GOT3 (cell line): ENCODE data around the gene GRN.
"Not testable (repeated sequence)": the region's sequence is repeated elsewhere in the genome, so short reads cannot be mapped to it uniquely, and the experiment has no call there.

Experiments used
- DNase-seq: peaks from one replicate; lab custom pipeline; 2025; ENCODE audit warnings: mixed read lengths; lab: John Stamatoyannopoulos, UW

The GRN gene

GRCh38 chr17:44321246-44322120 lies 23.6 kb upstream of the GRN start:
- DNase-seq, result no peak

- no peak for DNase-seq
Measured at GRCh38 chr17:44322236-44322895, 22.7 kb upstream of the GRN start.

GRCh38 chr17:44323359-44324091 lies 21.6 kb upstream of the GRN start:
- DNase-seq, result no peak

DNA sequence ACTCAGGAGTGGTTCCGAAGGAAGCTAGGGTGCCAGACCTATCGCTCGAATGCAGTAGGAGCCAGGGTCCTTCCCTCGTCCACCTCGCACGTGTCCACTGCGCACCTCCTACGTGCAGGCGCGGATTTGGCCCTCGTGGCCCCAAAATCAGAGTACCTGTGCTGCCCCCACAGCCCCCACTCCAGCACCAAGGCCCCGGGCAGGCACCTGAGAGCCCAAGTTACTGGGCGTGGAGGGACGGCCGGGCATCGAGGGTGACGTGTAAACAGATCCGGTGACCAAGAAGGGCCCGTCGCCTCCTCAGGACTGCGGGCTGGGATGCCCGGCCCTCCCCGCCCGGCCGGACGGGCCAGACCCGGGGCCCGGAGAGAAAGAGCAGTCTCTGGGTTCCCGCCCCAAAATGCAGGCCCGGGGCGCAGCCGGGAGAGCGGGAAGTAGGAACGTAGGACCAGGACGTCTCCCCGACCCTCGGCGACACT lies 21.0 kb upstream of the GRN start:
- no peak for DNase-seq

GRCh38 chr17:44324571-44325275 lies 20.4 kb upstream of the GRN start, which contains the start of gene SLC25A39:
TSS of gene SLC25A39 (minus strand) at chr17:44324823. CDS start at chr17:44323562, 1,261 bp downstream.
- DNase-seq, result peak; percentile 84

DNA sequence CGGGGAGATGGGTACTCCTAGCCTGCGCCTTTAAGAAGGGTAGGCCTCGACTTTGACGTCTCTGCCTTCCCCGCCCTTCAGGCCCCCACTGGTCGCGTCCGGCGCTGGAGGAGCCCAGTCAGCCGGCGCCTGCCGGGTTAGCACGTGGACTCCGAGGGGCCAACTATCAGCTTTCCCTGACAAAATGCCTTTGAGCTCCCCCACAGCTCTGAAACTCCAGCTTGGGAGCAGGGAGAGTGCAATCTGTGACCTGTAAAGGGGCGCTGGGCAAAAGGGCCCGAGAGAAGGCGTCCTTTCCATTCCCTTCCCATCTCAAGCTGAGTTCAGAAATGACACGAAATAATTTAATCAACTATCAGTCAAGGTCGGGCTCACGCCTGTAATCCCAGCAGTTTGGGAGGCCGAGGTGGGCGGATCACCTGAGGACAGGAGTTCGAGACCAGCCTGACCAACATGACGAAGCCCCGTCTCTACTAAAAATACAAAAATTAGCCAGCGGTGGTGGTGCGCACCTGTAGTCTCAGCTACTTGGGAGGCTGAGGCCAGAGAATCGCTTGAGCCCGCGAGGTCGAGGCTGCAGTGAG lies 18.1 kb upstream of the GRN start:
- DNase-seq, result peak; percentile 77

GRCh38 chr17:44327715-44328449 lies 17.2 kb upstream of the GRN start:
- DNase-seq, result no peak

GRCh38 chr17:44329516-44329915 lies 15.6 kb upstream of the GRN start:
- not testable (repeated sequence) for DNase-seq

DNA sequence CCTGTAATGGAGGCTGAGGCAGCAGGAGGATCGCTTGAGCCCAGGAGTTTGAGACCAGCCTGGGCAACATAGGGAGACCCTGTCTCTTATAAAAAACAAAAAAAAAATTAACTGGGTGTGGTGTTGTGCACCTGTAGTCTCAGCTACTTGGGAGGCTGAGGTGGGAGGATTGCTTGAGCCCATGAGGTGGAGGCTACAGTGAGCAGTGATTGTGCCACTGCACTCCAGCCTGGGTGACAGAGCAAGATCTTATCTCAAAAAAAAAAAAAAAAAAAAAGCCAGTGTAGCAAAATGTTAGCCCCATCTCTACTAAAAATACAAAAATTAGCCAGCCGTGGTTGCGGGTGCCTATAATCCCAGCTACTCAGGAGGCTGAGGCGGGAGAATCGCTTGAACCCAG lies 14.8 kb upstream of the GRN start:
- DNase-seq, result not testable (repeated sequence)

GRCh38 chr17:44331249-44331760 lies 13.8 kb upstream of the GRN start:
- DNase-seq, result no peak

DNA sequence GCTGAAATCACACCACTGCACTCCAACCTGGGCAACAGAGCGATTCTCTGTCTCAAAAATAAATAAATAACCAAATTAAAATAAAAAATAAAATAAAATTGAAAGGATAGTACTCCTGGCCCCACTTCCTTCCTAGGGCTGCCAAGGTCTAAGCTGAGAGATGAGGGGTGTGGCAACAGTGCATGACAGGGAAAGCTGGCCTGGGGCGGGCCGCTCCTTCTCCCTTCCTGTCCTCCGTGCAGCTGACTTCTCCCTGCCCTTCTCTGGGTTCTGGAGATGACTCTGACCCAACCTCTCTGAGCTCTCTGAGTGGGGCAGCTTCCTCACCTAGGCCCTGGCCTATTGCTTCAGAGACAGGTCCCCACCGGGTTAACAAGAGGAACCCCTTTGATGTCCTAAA lies 11.7 kb upstream of the GRN start:
- DNase-seq, result no peak

DNA sequence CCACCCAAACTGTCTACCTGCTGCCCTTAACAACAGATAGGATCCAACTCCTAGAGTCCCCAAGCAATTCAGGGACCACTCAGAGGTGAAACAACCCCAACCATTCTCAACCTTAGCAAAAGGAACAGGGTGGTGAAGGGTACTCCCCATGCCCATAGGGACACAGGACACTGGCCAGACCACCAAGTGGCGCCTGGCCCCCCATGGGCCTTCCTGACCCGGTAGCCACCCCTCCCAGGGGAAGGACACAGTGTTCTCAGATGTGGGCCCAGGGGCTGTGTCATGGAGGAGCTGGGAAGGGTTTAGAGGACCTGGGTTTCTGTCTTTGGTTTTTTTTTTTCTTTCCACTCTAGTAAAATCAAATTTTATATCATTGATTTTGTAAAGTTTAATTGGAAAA lies 10.8 kb upstream of the GRN start:
- no peak for DNase-seq

DNA sequence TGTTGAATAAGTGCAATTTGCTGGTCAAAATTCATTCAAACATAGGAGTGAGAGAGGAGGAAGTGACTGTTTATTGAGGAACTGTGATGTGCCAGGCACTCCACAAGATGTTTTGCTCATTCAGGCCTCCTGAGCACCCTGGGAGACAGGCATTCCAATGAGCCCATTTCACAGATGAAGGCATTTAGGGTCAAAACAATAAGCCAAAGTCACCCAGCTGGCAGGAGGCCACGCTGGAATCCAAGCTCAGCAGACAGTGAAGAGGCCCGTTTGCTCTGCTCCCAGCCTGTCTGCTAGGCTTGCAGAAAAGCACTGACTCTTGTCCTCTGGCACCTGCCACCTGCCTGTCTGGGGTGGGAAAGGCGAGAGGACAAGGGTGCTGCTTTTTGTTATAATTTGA lies 10.4 kb upstream of the GRN start:
- no peak for DNase-seq

DNA sequence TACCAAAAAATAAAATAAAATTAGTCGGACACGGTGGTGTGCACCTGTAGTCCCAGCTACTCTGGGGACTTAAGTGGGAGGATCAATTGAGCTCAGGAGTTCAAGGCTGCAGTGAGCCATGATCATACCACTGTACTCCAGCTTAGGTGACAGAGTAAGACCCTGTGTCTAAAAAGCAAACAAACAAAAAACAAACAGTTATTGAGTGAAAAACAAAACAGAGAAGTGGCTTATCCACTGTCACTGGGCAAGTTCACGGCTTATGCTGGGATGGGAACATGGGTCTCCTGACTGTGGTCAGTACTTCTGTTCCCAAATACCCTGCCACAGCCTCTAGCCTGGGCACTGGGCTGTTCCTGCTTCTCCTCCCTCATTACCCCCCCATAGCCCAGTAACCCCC lies 9.5 kb upstream of the GRN start:
- DNase-seq, result no peak

DNA sequence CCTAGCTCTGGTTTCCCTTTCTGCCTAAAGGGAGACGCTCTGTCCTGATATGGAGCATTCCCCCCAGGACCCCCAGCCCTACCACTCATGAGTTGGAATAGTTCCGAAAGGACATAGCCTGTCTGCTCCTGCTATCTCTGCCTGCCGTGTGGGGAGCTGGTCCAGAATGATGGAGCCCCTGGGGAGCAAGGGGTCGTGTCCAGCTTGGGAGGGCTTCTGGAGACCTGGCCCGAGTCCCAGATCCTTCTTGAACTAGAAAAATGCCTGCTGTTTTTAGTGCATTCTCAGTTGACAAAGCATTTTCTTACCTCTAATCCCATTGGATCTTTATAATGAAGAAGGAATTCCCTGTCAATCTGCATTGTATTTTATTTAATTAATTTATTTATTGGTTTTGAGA lies 9.1 kb upstream of the GRN start:
- DNase-seq, result no peak

DNA sequence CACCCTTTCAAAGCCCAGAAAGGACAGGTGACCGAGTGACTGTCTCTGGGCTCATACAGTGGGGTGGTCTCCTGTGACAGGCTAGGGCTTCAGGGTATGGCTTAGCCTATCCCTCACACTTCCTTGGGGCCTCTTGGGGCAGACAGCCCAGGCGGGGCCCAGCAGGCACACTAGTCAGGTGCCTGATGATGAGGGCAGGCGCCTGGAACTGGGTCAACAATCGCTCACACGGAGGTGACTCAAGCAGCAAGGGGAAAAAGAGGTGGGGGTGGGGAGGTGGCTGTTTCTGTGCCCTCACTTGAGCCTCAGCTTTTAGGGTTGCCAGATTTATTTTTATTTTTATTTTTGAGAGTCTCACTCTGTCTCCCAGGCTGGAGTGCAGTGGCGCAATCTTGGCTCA lies 6.4 kb upstream of the GRN start:
- DNase-seq, result no peak

GRCh38 chr17:44340553-44340952 lies 4.5 kb upstream of the GRN start:
- not testable (repeated sequence) for DNase-seq

DNA sequence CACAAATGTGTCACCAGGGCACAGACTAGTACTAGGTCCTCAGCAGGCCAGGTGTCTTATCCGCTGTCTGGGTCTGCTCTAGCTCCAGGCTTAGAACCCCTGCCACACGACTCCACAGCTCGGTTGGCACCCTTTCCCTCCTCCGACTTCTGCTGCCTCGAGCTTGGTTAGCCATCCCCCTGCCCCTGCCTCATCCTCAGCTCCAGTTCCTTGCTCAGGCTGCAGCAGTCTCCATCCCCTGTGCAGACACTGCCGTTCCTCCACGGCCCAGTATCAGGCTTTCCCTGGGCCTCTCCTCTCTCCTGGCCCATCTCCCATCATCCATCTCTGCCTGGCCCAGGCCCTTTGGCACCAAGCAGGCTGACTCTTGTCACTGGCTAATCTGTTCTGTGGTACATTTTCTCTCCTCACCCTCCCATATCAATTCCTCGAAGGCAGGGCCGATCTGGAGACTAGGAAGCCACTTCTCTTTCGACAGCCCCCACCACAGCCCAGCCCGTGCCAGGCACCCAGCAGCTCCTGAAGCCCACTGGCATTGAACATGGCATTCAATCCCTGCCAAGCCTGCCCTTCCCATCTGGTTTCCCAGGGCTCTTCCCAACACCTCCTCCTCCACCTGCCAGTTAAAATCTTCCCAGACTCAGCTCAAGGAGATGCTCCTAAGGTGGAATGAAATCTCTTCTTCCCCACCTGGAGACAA lies 1.4 kb upstream of the GRN start:
- no peak for DNase-seq

DNA sequence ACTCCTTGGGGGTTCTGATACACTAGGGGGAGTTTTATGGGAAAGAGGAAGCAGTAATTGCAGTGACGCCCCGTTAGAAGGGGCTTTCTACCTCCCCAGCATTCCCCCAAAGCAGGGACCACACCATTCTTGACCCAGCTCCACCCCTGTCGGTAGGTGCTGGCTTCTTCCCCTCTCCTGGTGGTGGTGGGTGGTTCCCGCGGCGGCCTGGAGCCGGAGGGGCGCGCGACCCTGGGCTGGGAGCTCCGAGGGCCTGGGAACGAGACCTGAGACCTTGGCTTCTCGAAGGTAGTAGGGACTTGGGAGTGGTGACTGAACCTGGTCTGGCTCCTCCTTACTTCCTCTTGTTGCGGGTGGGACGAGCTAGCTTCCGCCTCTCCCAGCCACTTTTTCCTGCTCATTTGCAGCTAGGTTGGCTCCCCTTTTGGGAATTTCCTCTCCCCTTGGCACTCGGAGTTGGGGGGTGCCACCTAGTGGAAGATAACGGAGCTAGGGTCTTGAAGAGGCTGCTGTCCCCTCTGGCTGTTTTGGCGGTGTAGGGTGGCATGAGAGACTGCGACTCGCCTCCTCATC lies 438 bp downstream of the GRN start:
- no peak for DNase-seq
